Type B pancreatic cell (in vitro differentiated cells): Measurements from ENCODE around the gene GAREM2. TPM values are rescaled to one million over a fixed set of nuclear protein-coding genes. Genes with fewer than 3 reads are reported as not detected.
"Not testable (repeated sequence)": the region's sequence is repeated elsewhere in the genome, so short reads cannot be mapped to it uniquely, and the experiment has no call there.

Experiments
- DNase-seq: peaks from one replicate; pipeline ENCODE4 v3.0.0; 2021; ENCODE audit warnings: mixed read lengths; ENCODE audit not compliant: unreplicated experiment; ENCODE audit errors: extremely low spot score
- H3K27ac Mint-ChIP-seq: 2 replicates; pipeline ENCODE4 v1.8.0; 2021; ENCODE audit warnings: mild to moderate bottlenecking, mixed read lengths
- H3K27me3 Mint-ChIP-seq: 2 replicates; pipeline ENCODE4 v1.8.0; 2021; ENCODE audit warnings: mixed read lengths
- H3K36me3 Mint-ChIP-seq: 2 replicates; pipeline ENCODE4 v1.8.0; 2021; ENCODE audit warnings: mixed read lengths
- H3K4me1 Mint-ChIP-seq: one replicate; pipeline ENCODE4 v1.8.0; 2021; ENCODE audit warnings: mixed read lengths; ENCODE audit not compliant: unreplicated experiment
- H3K4me3 Mint-ChIP-seq: 2 replicates; pipeline ENCODE4 v1.8.0; 2021; ENCODE audit warnings: mild to moderate bottlenecking, mixed read lengths
- H3K9me3 Mint-ChIP-seq: 2 replicates; pipeline ENCODE4 v1.8.0; 2021; ENCODE audit warnings: mixed read lengths
- total RNA-seq: library from RNA; stranded (reverse); gene quantifications from 2 replicates; pipeline ENCODE4 v1.2.1, GENCODE V29; 2021; ENCODE audit warnings: low replicate concordance
- TF ChIP-seq, protein P1 (sequence below): fragments of 200-600 bp; sonication (generic); conservative IDR thresholded peaks from 2 replicates; pipeline ENCODE4 v1.5.0; 2021; ENCODE audit warnings: antibody characterized with exemption, mild to moderate bottlenecking

GAREM2 gene
- total RNA-seq, 1 donor from 2014 or later, result 16.9 TPM

DNA sequence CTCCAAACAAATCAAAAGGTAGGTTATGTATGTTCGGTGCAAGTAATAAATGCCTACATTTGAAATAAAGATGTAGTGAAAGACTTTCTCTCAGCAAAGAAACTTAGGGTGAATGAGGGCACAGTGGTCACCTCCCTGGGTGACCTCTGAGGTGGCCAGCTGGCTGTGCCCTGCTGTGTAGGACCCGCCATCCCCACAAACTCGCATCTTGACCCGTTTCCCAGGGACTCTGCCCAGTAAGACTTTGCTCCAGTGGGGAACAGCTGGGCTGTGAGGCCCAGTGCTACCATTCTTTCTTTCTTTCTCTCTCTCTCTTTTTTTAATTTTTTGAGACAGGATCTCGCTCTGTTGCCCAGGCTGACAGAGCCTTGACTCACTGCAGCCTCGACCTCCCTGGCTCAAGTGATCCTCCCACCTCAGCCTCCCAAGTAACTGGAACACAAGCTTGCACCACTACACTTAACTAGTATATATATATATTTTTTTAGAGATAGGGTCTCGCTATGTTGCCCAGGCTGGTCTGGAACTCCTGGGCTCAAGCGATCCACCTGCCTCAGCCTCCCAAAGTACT lies 8.2 kb upstream of the GAREM2 start:
- H3K36me3 Mint-ChIP-seq, result no peaks in the 10 kb centered on the region
- TF ChIP-seq, protein P1, sequence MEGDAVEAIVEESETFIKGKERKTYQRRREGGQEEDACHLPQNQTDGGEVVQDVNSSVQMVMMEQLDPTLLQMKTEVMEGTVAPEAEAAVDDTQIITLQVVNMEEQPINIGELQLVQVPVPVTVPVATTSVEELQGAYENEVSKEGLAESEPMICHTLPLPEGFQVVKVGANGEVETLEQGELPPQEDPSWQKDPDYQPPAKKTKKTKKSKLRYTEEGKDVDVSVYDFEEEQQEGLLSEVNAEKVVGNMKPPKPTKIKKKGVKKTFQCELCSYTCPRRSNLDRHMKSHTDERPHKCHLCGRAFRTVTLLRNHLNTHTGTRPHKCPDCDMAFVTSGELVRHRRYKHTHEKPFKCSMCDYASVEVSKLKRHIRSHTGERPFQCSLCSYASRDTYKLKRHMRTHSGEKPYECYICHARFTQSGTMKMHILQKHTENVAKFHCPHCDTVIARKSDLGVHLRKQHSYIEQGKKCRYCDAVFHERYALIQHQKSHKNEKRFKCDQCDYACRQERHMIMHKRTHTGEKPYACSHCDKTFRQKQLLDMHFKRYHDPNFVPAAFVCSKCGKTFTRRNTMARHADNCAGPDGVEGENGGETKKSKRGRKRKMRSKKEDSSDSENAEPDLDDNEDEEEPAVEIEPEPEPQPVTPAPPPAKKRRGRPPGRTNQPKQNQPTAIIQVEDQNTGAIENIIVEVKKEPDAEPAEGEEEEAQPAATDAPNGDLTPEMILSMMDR, result no peak
- no peaks in the 10 kb centered on the region for H3K9me3 Mint-ChIP-seq
- H3K27me3 Mint-ChIP-seq, result peaks cover 8% of the 10 kb centered on the region
- no peak for DNase-seq
- H3K4me3 Mint-ChIP-seq, result no peak overlapping the region
- H3K27ac Mint-ChIP-seq, result no peak overlapping the region
- H3K4me1 Mint-ChIP-seq, result peaks cover 5% of the 10 kb centered on the region

DNA sequence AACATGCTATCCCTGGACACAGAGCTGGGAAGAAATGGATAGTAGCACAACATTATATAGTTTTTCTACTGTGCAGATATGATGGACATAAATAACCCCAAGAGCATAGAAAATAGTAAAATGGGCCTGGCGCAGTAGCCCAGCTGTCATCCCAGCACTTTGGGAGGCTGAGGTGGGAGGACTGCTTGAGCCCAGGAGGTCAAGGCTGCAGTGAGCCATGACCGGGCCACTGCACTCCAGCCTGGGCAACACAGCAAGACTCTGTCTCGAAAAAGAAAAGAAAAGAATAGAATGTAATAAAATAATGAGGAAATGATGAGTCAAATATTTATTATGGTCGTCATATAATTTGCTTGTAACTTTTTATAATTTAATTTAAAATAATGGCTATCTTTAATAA lies 7.5 kb upstream of the GAREM2 start:
- H3K4me3 Mint-ChIP-seq, result no peak overlapping the region
- no peaks in the 10 kb centered on the region for H3K36me3 Mint-ChIP-seq
- no peaks in the 10 kb centered on the region for H3K9me3 Mint-ChIP-seq
- peaks cover 8% of the 10 kb centered on the region for H3K27me3 Mint-ChIP-seq
- no peak for DNase-seq
- TF ChIP-seq, protein P1, result no peak
- H3K27ac Mint-ChIP-seq, result no peak overlapping the region
- peaks cover 6% of the 10 kb centered on the region for H3K4me1 Mint-ChIP-seq

DNA sequence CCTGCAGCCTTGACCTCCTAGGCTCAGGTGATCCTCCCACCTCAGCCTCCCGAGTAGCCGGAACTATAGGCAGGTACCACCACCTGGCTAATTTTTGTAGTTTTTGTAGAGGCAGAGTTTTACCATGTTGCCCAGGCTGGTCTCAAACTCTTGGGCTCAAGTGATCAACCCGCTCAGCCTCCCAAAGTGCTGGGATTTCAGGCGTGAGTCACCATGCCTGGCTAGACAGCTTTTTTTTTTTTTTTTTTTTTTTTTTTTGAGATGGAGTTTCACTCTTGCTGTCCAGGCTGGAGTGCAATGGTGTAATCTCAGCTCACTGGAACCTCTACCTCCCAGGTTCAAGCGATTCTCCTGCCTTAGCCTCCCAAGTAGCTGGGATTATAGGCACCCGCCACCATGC lies 6.3 kb upstream of the GAREM2 start:
- H3K9me3 Mint-ChIP-seq, H3K27ac Mint-ChIP-seq, H3K36me3 Mint-ChIP-seq, H3K4me3 Mint-ChIP-seq, H3K27me3 Mint-ChIP-seq, DNase-seq, H3K4me1 Mint-ChIP-seq: not testable (repeated sequence)

DNA sequence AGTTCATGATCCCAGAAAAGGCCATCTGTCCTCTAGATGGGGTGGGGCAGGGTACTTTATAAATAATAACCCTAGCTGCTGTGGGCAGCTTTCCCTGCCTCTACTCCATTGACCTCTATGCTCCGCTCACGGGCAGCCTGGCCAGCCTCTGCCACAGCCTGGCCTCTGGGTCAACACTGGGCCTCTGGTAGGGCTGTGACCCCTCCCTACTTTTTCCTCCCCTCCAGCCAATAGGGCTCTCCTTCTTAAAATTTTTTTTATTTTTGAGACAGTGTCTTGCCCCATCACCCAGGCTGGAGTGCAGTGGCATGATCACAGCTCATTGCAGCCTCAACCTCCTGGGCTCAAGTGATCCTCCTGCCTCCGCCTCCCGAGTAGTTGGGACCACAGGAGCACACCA lies 4.1 kb upstream of the GAREM2 start:
- Mint-ChIP-seq H3K4me3 (no peak overlapping the region), H3K27me3 (peaks cover 17% of the 10 kb centered on the region)

DNA sequence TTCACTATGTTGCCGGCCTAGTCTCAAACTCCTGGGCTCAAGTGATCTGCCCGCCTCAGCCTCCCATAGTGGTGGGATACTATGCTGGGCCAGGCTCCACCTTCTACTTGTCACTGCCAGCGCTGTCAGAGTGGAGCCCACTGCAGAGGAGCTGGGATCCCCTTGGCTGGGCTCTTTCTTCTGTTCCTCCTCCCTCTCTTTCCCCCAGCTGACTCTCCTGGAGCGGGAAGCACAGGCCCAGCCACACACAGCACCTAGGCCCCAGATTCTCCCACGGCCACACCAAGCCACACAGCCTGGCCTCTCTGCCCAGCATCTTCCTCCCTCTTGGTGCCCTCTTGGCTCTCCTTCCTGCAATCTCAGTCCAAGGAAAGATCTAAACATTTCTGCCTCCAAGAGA lies 3.7 kb upstream of the GAREM2 start:
- Mint-ChIP-seq H3K27ac (no peak overlapping the region), H3K4me3 (no peak overlapping the region)
- TF ChIP-seq, protein P1, result no peak

More for the DNA sequence above, 4.1 kb upstream of the GAREM2 start:
- no peak for DNase-seq
- TF ChIP-seq, protein P1, result no peak
- Mint-ChIP-seq H3K27ac (no peak overlapping the region), H3K9me3 (no peaks in the 10 kb centered on the region), H3K36me3 (no peaks in the 10 kb centered on the region), H3K4me1 (peaks cover 9% of the 10 kb centered on the region)

DNA sequence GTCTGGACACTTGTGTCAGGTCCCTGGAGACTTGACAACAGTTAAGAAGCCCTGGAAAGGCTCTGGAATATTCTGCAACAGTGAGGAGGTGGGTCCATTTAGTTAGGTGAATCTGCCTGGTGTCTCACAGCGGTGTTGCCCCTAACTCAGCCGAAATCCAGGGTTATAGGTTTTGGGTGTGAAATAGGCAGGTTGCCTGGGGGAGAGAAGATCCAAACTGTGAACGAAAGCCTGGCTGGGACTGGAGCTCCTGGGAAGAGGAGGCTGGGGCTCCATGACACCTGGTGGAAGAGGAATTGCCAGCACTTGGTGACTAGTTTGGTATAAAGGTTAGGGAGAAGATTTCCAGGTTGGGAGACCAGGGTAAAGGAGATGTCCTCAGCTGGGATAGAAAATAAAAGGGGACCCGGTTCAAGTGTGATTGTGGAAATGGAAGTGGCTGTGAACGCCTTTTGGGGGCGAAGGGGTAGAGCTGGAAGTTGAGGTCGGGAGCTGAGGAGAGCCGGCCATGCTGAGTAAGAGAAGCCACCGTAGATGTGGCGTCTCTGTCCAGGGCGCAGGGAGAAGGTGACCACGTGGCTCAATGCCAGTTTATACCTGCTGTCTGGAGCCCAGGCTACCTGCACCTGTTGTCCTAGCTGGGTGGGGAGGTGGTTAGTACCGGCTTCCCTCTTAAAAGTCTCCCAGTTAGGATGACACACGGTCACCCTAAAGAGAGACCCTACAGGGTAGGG lies 3.0 kb upstream of the GAREM2 start:
- TF ChIP-seq, protein P1, result no peak
- no peak for DNase-seq
- H3K36me3 Mint-ChIP-seq, result no peaks in the 10 kb centered on the region
- H3K27ac Mint-ChIP-seq, result peak overlapping the region; percentile 38
- H3K4me1 Mint-ChIP-seq, result peaks cover 16% of the 10 kb centered on the region
- peaks cover 24% of the 10 kb centered on the region for H3K27me3 Mint-ChIP-seq
- no peaks in the 10 kb centered on the region for H3K9me3 Mint-ChIP-seq
- H3K4me3 Mint-ChIP-seq, result peak overlapping the region; percentile 48

More for the DNA sequence above, 3.7 kb upstream of the GAREM2 start:
- Mint-ChIP-seq H3K9me3 (no peaks in the 10 kb centered on the region), H3K4me1 (peaks cover 10% of the 10 kb centered on the region), H3K27me3 (peaks cover 18% of the 10 kb centered on the region), H3K36me3 (no peaks in the 10 kb centered on the region)
- DNase-seq, result no peak
